ENCODE results near the gene OR1M1. TPM values are rescaled to one million over a fixed set of nuclear protein-coding genes. Genes with fewer than 3 reads are reported as not detected.

Gene OR1M1
- total RNA-seq (2021), result not detected in 2 replicates
- Bru-seq, nascent RNA, result not detected
- BruChase-seq, experiment 1, labeled RNA remaining after a 2-hour chase, result not detected
- not detected for BruChase-seq, experiment 2, labeled RNA remaining after a 6-hour chase
- long read RNA-seq, result 0 reads

- Histone ChIP-seq H3K9me3 (ENCODE audit: low read depth, low read length, poor library complexity, severe bottlenecking) (no peaks in the 10 kb centered on the region), H3K4me3 (ENCODE audit: low read depth, low read length, poor library complexity, severe bottlenecking) (no peak within 1 kb of the TSS), H3K36me3 (ENCODE audit: insufficient read depth, low read length, poor library complexity, severe bottlenecking) (no peaks in the 10 kb centered on the region), H3K4me1 (ENCODE audit: insufficient read depth, low read length, poor library complexity, severe bottlenecking) (no peaks in the 10 kb centered on the region), H3K27me3 (replicated peaks; ENCODE audit: insufficient read depth, low read depth, low read length, poor library complexity) (peaks cover 14% of the 10 kb centered on the region), H3K27ac (ENCODE audit: low read depth, low read length, poor library complexity, severe bottlenecking) (no peak within 1 kb of the TSS)
- BruUV-seq (replicated peaks), result no TSS peak
- POLR2A ChIA-PET (ENCODE audit: low non-redundant PET), result interaction anchor here (0.5 kb wide), 1 partner anchor 808 kb away, joined by 3 read pairs; no protein-coding TSS in a partner anchor
- DNase-seq (ENCODE audit: low spot score), result no peak
- CTCF ChIA-PET, result interaction anchor here (0.7 kb wide), 1 partner anchor 393 kb away, joined by 3 read pairs; no protein-coding TSS in a partner anchor
- TF ChIP-seq CTCF (conservative IDR thresholded peaks at IDR 0.05; ENCODE audit: low read depth, low read length), result no peak
- no peak for TF ChIP-seq EZH2 (IDR thresholded peaks at IDR 0.05; ENCODE audit: borderline replicate concordance, low read depth, low read length, poor library complexity, severe bottlenecking)
- intact Hi-C loops (cut with micrococcal nuclease; ENCODE audit: unreplicated experiment), result no loop called here
These were observed at the start of gene OR1M1 for GRCh38 chr19:9086761-9087160. TSS of gene OR1M1 (plus strand) at chr19:9087061. CDS start at chr19:9093245, 6,184 bp downstream.

- Histone ChIP-seq H3K27ac (ENCODE audit: low read depth, low read length, poor library complexity, severe bottlenecking) (no peak overlapping the region), H3K4me1 (ENCODE audit: insufficient read depth, low read length, poor library complexity, severe bottlenecking) (no peaks in the 10 kb centered on the region), H3K36me3 (ENCODE audit: insufficient read depth, low read length, poor library complexity, severe bottlenecking) (no peaks in the 10 kb centered on the region), H3K27me3 (replicated peaks; ENCODE audit: insufficient read depth, low read depth, low read length, poor library complexity) (peaks cover 22% of the 10 kb centered on the region), H3K9me3 (ENCODE audit: low read depth, low read length, poor library complexity, severe bottlenecking) (no peaks in the 10 kb centered on the region), H3K4me3 (ENCODE audit: low read depth, low read length, poor library complexity, severe bottlenecking) (no peak overlapping the region)
- CTCF ChIA-PET, result no interaction called here
- no TSS peak for BruUV-seq (replicated peaks)
- intact Hi-C loops (cut with micrococcal nuclease; ENCODE audit: unreplicated experiment), result no loop called here
- TF ChIP-seq EZH2 (IDR thresholded peaks at IDR 0.05; ENCODE audit: borderline replicate concordance, low read depth, low read length, poor library complexity, severe bottlenecking) (no peak), CTCF (conservative IDR thresholded peaks at IDR 0.05; ENCODE audit: low read depth, low read length) (no peak)
- POLR2A ChIA-PET (ENCODE audit: low non-redundant PET), result no interaction called here
- no peak for DNase-seq (ENCODE audit: low spot score)
These were observed 49.3 kb upstream of the OR1M1 start for GRCh38 chr19:9037400-9038062.

DNA sequence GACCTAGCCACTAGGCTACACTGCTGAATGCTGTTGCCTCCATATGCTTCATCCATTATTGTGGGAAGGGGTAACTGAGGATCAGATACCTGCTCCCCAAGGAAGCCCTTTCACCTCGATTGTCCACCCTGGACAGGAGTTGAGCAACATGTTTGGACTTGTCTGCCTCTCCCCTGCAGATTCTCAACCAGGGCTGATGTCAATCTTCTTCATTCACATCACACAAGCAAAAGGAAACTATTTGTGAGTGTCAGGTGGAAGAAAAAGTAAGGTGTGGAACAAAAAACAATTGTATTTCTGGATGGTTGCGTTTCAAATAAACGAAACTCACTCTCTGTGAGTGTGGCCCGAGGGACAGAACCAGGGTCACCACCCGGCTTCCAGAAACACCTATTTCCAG lies 47.1 kb upstream of the OR1M1 start:
- no TSS peak for BruUV-seq (replicated peaks)
- no peaks in the 10 kb centered on the region for H3K4me1 ChIP-seq (ENCODE audit: insufficient read depth, low read length, poor library complexity, severe bottlenecking)
- CTCF ChIA-PET, result no interaction called here
- H3K9me3 ChIP-seq (ENCODE audit: low read depth, low read length, poor library complexity, severe bottlenecking), result no peaks in the 10 kb centered on the region
- H3K27me3 ChIP-seq (replicated peaks; ENCODE audit: insufficient read depth, low read depth, low read length, poor library complexity), result peaks cover 22% of the 10 kb centered on the region
- H3K36me3 ChIP-seq (ENCODE audit: insufficient read depth, low read length, poor library complexity, severe bottlenecking), result no peaks in the 10 kb centered on the region
- H3K4me3 ChIP-seq (ENCODE audit: low read depth, low read length, poor library complexity, severe bottlenecking), result no peak overlapping the region
- intact Hi-C loops (cut with micrococcal nuclease; ENCODE audit: unreplicated experiment), result no loop called here
- no peak for TF ChIP-seq CTCF (conservative IDR thresholded peaks at IDR 0.05; ENCODE audit: low read depth, low read length)
- TF ChIP-seq EZH2 (IDR thresholded peaks at IDR 0.05; ENCODE audit: borderline replicate concordance, low read depth, low read length, poor library complexity, severe bottlenecking), result no peak
- POLR2A ChIA-PET (ENCODE audit: low non-redundant PET), result no interaction called here
- no peak for DNase-seq (ENCODE audit: low spot score)
- no peak overlapping the region for H3K27ac ChIP-seq (ENCODE audit: low read depth, low read length, poor library complexity, severe bottlenecking)

Data from A673 (cell line).